K562 (cell line): ENCODE data around the gene ZKSCAN3. TPM values are rescaled to one million over a fixed set of nuclear protein-coding genes. Genes with fewer than 3 reads are reported as not detected.

Experiments
- CREB1 ChIP-seq, 2 experiments: sonication (generic) in 1 of 2; formaldehyde crosslinking in 1 of 2; IDR thresholded peaks; 2 replicates each; pipeline versions ENCODE4 v1.6.1 to v1.8.0; 2012 to 2022; ENCODE audit warnings: inconsistent platforms in 1 of 2, mild to moderate bottlenecking in 1 of 2, missing genetic modification reagents in 1 of 2, moderate library complexity in 1 of 2
- HNRNPH1 ChIP-seq: fragments of 200-400 bp; formaldehyde crosslinking; optimal IDR thresholded peaks from 2 replicates; pipeline ENCODE3; 2017; ENCODE audit warnings: low read depth, mild to moderate bottlenecking, low read length, moderate library complexity
- KDM1A ChIP-seq, 2 experiments: fragments of 450-650 bp; IDR thresholded peaks; 2 replicates each; pipeline ENCODE4 v1.6.1; 2016; ENCODE audit warnings: mild to moderate bottlenecking in 2 of 2
- MTF1 ChIP-seq: fragments of 250-450 bp; sonication (Bioruptor Pico); IDR thresholded peaks from 2 replicates; pipeline ENCODE4 v1.9.0; 2021; ENCODE audit warnings: moderate library complexity, mild to moderate bottlenecking, inconsistent platforms, borderline replicate concordance
- MXI1 ChIP-seq: IDR thresholded peaks from 2 replicates; pipeline ENCODE4 v1.6.1; 2011; ENCODE audit warnings: low read depth, mild to moderate bottlenecking, improper control_type of control experiment, low read length
- NCOA2 ChIP-seq, 2 experiments: fragments of 450-650 bp; IDR thresholded peaks; 2 replicates each; pipeline ENCODE4 v1.6.1; 2018; ENCODE audit warnings: mild to moderate bottlenecking in 2 of 2, moderate library complexity in 1 of 2; ENCODE audit not compliant: partially characterized antibody in 2 of 2
- NONO ChIP-seq, 2 experiments: fragments of 200-400 bp in 1 of 2; fragments of 450-650 bp in 1 of 2; formaldehyde crosslinking in 1 of 2; IDR thresholded peaks; 2 replicates each; pipeline ENCODE4 v1.6.1; 2017; ENCODE audit warnings: low read depth in 2 of 2, mild to moderate bottlenecking in 2 of 2, moderate library complexity in 2 of 2, low read length in 1 of 2
- PML ChIP-seq: IDR thresholded peaks from 2 replicates; pipeline ENCODE4 v1.6.1; 2012; ENCODE audit warnings: low read length, inconsistent platforms
- RBFOX2 ChIP-seq: fragments of 200-400 bp; formaldehyde crosslinking; IDR thresholded peaks from 2 replicates; pipeline ENCODE4 v1.6.1; 2017; ENCODE audit warnings: low read depth, mild to moderate bottlenecking, low read length, moderate library complexity
- RFX1 ChIP-seq: fragments of 450-650 bp; IDR thresholded peaks from 2 replicates; pipeline ENCODE4 v1.6.1; 2016; ENCODE audit warnings: mild to moderate bottlenecking, moderate library complexity
- SMAD2 ChIP-seq: fragments of 150-350 bp; IDR thresholded peaks from 2 replicates; pipeline ENCODE4 v1.6.1; 2014; ENCODE audit warnings: low read depth, mild to moderate bottlenecking, low read length
- ZNF12 ChIP-seq: sonication (generic); formaldehyde crosslinking; IDR thresholded peaks from 2 replicates; pipeline ENCODE4 v1.4.0; 2020; ENCODE audit warnings: mild to moderate bottlenecking, missing genetic modification reagents
- ZNF444 ChIP-seq: fragments of 250-450 bp; sonication (Bioruptor Pico); IDR thresholded peaks from 2 replicates; pipeline ENCODE4 v1.4.0; 2020; ENCODE audit warnings: mild to moderate bottlenecking, moderate library complexity
- ZNF76 ChIP-seq: fragments of 250-450 bp; sonication (Bioruptor Pico); IDR thresholded peaks from 2 replicates; pipeline ENCODE4 v1.4.0; 2020; ENCODE audit warnings: mild to moderate bottlenecking, moderate library complexity, borderline replicate concordance
- ZSCAN29 ChIP-seq: fragments of 450-650 bp; IDR thresholded peaks from 2 replicates; pipeline ENCODE4 v1.6.1; 2017
- polyA plus RNA-seq, 8 experiments: library from polyadenylated mRNA; depleted of rRNA in 4 of 8; stranded (reverse) in 5 of 8; unstranded in 3 of 8; fragments of >200 nt; fragmentation: Nextera tagmentation in 2 of 8; fragmentation: Illumina TruSeq in 1 of 8; extraction: Ambion mirVana in 2 of 8; extraction: Trizol in 1 of 8; gene quantifications; 2 replicates each; pipeline versions ENCODE4 v1.2.1 to v1.2.3, GENCODE V29; 2011 to 2014; ENCODE audit warnings: inconsistent platforms in 1 of 8, missing spikeins in 1 of 8
- total RNA-seq, 7 experiments: library from RNA; depleted of rRNA in 6 of 7; stranded (reverse); fragments of >200 nt in 6 of 7; fragmentation: Illumina TruSeq in 2 of 7; extraction: Trizol in 2 of 7; gene quantifications; 2 replicates each; pipeline versions ENCODE4 v1.2.1 to v1.2.3, GENCODE V29; 2011 to 2021; ENCODE audit warnings: low replicate concordance in 1 of 7
- TF ChIP-seq, protein P1 (sequence below): sonication (generic); formaldehyde crosslinking; IDR thresholded peaks from 2 replicates; pipeline ENCODE4 v1.8.0; 2022; ENCODE audit warnings: mild to moderate bottlenecking, low read depth, missing genetic modification reagents
- TF ChIP-seq, protein P2 (sequence below): sonication (generic); formaldehyde crosslinking; IDR thresholded peaks from 2 replicates; pipeline ENCODE4 v1.8.1; 2022; ENCODE audit warnings: missing genetic modification reagents
- TF ChIP-seq, protein P3 (sequence below), 2 experiments: IDR thresholded peaks; 2 replicates each; pipeline ENCODE4 v1.6.1; 2011; ENCODE audit warnings: borderline replicate concordance in 1 of 2, control low read depth in 1 of 2, low read depth in 1 of 2, low read length in 1 of 2, mild to moderate bottlenecking in 1 of 2, mixed read lengths in 1 of 2, moderate library complexity in 1 of 2; ENCODE audit not compliant: insufficient read depth in 1 of 2, insufficient read length in 1 of 2, poor library complexity in 1 of 2, severe bottlenecking in 1 of 2; ENCODE audit errors: extremely low read depth in 1 of 2
- TF ChIP-seq, protein P4 (sequence below): sonication (generic); formaldehyde crosslinking; IDR thresholded peaks from 2 replicates; pipeline ENCODE4 v1.9.0; 2022; ENCODE audit warnings: mild to moderate bottlenecking, missing genetic modification reagents
- TF ChIP-seq, protein P5 (sequence below): IDR thresholded peaks from 2 replicates; pipeline ENCODE4 v1.6.1; 2012; ENCODE audit warnings: low read depth, low read length, improper control_type of control experiment, borderline replicate concordance
- TF ChIP-seq, protein P6 (sequence below): fragments of 250-450 bp; sonication (Bioruptor Pico); IDR thresholded peaks from 2 replicates; pipeline ENCODE4 v1.8.0; 2021; ENCODE audit warnings: borderline replicate concordance, mild to moderate bottlenecking, moderate library complexity; ENCODE audit not compliant: poor library complexity, severe bottlenecking

Gene ZKSCAN3
- total and polyA plus RNA-seq, 9 of the 15 experiments (the other 6 are each of a cell fraction or from before 2014, with no cell fraction given): 3.0 to 12.4 (median 10.2) TPM

DNA sequence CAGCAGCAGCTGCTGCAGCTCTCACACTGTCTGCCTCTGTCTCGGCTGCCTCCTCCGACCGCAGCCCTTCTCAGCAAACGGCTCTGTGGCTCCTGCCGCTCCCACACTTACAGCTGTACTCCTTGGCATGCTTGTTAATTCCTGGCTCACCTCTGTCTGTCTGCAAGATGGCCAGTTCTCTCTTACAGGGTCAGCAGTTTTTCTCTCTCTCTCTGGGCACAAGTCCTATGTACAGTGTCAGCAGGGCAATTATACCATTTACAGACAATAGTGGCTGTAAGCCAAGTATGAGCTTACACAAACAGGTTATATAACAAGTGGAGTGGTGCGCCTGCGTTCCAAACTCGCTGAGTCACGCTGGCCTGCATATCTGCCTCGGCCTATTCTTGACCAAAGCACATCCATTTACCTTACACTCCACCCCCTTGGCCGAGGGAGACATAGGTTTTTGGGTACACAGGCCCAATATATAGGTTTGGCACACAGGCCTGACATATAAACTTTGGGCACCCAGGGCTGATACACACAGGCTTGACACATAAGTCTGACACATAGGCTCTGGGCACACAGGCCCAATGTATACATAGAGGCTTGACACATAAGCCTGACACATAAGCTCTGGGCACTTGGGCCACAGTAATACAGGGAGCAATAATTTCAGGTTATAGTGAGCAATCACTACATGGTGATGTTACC is 4.4 kb downstream of the ZKSCAN3 start (continued):
- TF ChIP-seq, protein P1, sequence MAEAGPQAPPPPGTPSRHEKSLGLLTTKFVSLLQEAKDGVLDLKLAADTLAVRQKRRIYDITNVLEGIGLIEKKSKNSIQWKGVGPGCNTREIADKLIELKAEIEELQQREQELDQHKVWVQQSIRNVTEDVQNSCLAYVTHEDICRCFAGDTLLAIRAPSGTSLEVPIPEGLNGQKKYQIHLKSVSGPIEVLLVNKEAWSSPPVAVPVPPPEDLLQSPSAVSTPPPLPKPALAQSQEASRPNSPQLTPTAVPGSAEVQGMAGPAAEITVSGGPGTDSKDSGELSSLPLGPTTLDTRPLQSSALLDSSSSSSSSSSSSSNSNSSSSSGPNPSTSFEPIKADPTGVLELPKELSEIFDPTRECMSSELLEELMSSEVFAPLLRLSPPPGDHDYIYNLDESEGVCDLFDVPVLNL (CRISPR knock-in tag): no peak
- TF ChIP-seq, protein P2, sequence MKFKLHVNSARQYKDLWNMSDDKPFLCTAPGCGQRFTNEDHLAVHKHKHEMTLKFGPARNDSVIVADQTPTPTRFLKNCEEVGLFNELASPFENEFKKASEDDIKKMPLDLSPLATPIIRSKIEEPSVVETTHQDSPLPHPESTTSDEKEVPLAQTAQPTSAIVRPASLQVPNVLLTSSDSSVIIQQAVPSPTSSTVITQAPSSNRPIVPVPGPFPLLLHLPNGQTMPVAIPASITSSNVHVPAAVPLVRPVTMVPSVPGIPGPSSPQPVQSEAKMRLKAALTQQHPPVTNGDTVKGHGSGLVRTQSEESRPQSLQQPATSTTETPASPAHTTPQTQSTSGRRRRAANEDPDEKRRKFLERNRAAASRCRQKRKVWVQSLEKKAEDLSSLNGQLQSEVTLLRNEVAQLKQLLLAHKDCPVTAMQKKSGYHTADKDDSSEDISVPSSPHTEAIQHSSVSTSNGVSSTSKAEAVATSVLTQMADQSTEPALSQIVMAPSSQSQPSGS: no peak
- TF ChIP-seq RBFOX2 (no peak), MXI1 (no peak), NCOA2 (IDR thresholded peaks at IDR 0.05; ENCODE audit: partially characterized antibody in 2 of 2) (no peak), HNRNPH1 (no peak), ZNF444 (CRISPR knock-in tag) (peak; percentile 91), CREB1 (IDR thresholded peaks at IDR 0.05) (no peak), CREB1 (CRISPR knock-in tag; IDR thresholded peaks at IDR 0.05) (no peak), MTF1 (CRISPR knock-in tag) (peak; percentile 96), ZNF12 (CRISPR knock-in tag) (no peak), NONO (IDR thresholded peaks at IDR 0.05; ENCODE audit: low read depth in 2 of 2, low read length in 1 of 2) (peak in 1 of 2 experiments; percentile 5; a peak in 1 of 4 replicates), PML (no peak), SMAD2 (no peak), RFX1 (no peak), ZNF76 (peak; percentile 99), KDM1A (IDR thresholded peaks at IDR 0.05) (peak; percentile 38 to 70; a peak in 3 of 4 replicates), ZSCAN29 (no peak)
- TF ChIP-seq, protein P3, sequence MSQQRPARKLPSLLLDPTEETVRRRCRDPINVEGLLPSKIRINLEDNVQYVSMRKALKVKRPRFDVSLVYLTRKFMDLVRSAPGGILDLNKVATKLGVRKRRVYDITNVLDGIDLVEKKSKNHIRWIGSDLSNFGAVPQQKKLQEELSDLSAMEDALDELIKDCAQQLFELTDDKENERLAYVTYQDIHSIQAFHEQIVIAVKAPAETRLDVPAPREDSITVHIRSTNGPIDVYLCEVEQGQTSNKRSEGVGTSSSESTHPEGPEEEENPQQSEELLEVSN (IDR thresholded peaks at IDR 0.05; ENCODE audit: borderline replicate concordance in 1 of 2, extremely low read depth in 1 of 2, insufficient read depth in 1 of 2, insufficient read length in 1 of 2, low read depth in 1 of 2, low read length in 1 of 2, poor library complexity in 1 of 2, severe bottlenecking in 1 of 2): no peak
- TF ChIP-seq, protein P4, sequence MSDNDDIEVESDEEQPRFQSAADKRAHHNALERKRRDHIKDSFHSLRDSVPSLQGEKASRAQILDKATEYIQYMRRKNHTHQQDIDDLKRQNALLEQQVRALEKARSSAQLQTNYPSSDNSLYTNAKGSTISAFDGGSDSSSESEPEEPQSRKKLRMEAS (CRISPR knock-in tag): peak; percentile 46; the same call in 1 of the 2 replicates
- TF ChIP-seq, protein P5, sequence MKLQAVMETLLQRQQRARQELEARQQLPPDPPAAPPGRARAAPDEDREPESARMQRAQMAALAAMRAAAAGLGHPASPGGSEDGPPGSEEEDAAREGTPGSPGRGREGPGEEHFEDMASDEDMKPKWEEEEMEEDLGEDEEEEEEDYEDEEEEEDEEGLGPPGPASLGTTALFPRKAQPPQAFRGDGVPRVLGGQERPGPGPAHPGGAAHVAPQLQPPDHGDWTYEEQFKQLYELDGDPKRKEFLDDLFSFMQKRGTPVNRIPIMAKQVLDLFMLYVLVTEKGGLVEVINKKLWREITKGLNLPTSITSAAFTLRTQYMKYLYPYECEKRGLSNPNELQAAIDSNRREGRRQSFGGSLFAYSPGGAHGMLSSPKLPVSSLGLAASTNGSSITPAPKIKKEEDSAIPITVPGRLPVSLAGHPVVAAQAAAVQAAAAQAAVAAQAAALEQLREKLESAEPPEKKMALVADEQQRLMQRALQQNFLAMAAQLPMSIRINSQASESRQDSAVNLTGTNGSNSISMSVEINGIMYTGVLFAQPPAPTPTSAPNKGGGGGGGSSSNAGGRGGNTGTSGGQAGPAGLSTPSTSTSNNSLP: no peak
- TF ChIP-seq, protein P6, sequence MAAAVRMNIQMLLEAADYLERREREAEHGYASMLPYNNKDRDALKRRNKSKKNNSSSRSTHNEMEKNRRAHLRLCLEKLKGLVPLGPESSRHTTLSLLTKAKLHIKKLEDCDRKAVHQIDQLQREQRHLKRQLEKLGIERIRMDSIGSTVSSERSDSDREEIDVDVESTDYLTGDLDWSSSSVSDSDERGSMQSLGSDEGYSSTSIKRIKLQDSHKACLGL: peak; percentile 83
